EH (cell line): ENCODE data around the gene ATP6V1G2.

Source experiments
- DNase-seq: peaks from one replicate; pipeline ENCODE4 v3.0.0-alpha.2; 2015; ENCODE audit warnings: low read depth

The ATP6V1G2 gene

DNA sequence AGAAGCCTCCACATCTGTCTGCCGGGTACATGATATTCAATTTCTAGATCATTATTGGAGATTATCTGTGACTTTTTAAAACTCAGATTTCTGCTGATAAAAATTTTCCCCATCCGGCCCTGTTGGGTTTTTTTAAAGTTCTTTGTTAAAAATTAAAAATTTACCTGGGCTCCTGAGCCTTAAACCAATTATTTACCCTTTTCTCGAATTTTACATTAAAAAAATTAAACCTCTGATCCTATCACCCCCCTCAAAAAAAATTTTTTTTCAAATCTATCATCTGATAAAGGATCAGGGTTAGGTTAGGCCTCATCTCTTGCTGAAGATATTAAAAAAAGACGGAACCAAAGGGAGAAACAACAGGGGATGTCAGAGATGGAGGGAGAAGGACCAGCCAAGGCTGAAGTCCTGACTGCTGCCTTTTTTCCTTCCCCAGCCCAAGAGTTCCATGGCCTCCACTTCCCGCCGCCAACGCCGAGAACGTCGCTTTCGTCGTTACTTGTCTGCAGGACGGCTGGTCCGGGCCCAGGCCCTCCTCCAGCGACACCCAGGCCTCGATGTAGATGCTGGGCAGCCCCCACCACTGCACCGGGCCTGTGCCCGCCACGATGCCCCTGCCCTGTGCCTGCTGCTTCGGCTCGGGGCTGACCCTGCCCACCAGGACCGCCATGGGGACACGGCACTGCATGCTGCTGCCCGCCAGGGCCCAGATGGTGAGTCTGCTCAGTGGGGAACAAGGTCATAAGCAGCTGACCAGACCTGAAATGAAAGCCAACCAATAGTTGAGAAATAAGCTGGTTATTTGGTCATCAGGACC, 1.5 kb upstream of the ATP6V1G2 start:
- DNase-seq = no peak

DNA sequence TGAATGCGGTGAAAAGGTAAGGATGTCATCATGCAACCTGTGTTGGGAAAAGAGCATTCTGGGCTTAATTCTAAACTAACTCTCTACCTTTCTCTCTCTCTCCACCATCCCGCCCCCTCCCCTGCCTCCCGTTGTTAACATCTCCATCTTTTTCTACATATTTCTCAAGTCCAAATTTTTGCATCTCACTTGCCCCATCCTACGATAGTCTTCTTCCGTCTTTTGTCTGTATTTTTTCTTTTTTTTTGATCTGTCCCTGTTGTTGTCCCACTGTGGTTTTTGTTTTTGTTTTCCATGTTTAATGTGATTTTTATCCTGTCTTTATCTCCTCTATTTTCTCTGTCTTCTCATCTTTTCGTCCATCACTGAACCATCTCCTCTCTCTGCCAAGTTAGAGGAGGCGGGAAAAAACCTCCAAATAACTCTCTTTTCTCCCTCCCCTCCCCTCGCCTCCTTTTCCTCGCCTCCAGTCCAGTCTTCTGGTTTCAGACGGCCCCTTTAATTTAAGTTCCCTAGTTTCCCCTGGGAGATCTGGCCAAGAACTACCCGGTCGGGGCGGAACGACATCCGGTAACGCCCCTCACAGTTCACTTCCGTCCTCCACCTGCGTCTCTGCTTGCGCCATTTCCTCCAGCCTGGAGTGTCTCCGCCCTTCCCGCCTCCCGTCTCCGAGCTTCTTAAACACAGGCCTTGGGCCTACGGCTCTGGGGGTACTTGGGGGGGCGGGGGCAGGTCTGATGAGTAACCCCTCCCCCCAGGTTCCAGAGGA, 734 bp upstream of the ATP6V1G2 start, which contains the start of gene NFKBIL1:
Gene NFKBIL1, plus strand, starts transcription at position 651 of the 769 bp plus-strand sequence. Its CDS starts 87 bp downstream, at position 738.
- peak; percentile 98 for DNase-seq

DNA sequence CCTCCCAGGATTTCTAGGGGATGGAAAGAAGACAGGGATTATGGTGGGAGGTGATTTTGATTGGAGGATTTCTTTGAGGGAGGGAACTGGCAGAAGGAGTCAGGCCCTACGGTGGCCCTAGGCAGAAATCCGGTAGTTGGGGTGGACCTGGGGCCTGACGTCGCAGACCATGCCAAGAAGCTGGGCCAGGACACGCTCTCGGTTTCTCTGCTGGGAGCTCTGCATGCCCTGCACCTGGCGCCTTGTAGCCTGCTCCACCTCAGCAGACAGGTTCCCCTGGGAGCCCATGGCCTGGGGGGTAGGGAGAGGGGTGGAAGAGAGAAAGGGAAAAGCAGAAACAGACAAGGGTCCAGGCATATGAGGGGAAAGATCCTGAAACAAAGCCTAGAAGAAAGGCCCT, 1.1 kb downstream of the ATP6V1G2 start:
- no peak for DNase-seq

DNA sequence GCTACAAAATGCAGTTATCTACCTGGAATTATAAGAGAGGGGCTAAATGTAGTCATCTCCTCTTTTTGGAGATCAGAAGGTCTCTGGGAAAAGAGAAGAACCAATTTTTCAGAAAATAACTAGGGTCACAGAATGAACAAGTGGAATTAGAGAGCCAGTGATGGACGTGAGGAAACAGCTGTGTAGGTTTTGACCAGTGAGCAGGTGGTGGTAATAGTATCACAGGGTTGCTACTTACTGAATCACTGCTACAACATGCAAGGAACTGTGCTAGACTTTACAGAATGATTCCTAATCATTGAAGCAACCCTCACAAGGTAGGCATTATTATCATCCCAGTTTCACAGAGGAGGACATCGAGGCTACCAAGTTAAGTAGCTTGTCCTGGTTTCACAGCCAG, 1.7 kb downstream of the ATP6V1G2 start:
- no peak for DNase-seq

GRCh38 chr6:31543639-31544038, 2.8 kb downstream of the ATP6V1G2 start:
- DNase-seq = no peak

DNA sequence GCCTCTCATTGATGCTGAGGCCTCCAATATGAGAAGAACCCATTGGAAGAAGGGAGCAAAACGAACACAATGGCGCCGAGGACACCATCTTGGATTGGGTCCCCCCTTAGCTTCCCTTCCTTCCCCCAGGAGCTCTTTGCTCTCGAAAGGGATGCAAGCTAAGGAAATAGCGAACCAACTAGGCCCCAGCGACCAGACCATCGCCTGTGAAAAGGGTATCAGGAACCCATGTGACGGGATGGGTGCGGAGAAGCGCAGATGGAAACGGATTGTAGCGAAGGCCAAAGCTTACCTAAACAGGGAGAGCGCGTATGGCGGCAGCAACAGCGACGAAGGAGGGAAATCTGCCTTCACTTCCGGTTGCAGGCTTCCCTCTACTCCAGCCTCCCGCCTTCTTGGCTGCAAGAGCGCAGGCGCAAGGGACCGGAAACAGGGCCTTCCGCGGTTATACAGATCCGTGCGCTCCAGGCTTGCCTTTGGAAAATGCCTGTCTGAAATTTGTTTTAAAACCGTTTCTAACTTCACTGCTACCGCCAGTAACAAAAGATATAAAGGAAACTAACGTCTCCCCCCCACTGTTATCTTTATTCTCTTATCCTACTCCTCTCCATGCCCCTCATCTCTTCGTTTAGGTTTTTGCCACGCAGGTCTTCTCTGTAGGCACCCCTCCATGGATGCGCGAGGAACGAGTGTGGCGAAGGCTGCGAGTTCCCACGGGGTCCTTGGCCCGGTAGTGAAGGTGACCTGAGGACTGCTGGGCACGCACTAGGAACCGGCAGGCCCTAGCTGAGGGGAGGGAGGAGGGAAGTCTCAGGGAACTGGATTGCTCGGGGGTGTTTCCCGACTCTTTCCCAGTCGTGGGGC, 4.5 kb downstream of the ATP6V1G2 start, which contains the start of gene DDX39B:
Gene DDX39B, minus strand, starts transcription at position 346 of the 864 bp plus-strand sequence. CDS start 1,471 bp downstream, outside the sequence.
- DNase-seq = peak; percentile 98

DNA sequence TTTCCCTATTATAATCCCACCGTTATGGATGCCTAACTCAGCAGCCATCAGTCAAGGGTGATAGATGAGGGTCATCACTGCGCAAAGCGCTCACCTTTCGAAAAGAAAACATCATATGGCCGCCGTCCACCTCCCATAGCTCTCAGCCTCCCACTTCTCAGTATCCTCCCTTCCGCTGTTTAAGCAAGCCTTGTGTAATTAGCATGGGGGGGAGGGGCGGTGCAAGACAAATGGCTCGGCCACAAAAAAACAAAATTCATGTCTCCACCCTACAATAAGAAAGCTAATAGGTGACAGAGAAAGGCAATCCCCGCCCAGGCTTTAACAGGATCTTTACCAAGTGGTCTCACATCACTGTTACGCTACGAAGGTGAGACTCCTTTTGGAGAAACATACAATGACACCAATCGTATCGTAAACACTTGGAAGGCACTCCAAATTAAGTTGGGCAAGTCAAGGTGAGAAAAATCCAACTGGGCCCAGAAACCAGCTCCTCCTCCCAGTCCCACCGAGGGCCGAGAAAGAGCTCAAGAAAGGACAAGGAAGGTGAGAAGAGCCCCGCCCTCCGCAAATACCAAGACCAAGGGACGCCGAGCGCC, 5.2 kb downstream of the ATP6V1G2 start:
- peak; percentile 65 for DNase-seq

DNA sequence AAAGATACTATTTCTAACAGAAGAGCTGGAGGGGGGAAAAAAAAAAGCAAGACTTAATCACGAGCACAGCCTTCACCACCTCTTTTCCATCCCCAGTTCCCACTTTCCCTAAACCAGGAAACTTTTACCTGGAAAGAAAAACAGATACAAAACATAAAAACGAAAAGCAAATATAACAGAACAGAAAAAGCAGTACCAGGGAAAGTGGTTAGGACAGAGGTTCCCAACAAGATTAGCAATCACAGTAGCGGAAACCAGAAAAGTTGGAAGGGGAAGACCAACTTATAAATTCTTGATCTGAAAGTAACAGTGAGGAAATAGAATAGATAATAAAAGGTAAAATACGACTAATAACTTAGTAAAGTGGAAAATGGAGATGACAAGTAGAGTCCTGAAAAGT, 5.8 kb downstream of the ATP6V1G2 start:
- no peak for DNase-seq

GRCh38 chr6:31538805-31539400, 7.5 kb downstream of the ATP6V1G2 start:
- no peak for DNase-seq

- no peak for DNase-seq
These were observed 10.7 kb downstream of the ATP6V1G2 start for GRCh38 chr6:31535538-31536324.

- no peak for DNase-seq
These were observed 11.8 kb downstream of the ATP6V1G2 start for GRCh38 chr6:31534521-31535040.

GRCh38 chr6:31534011-31534410, 12.4 kb downstream of the ATP6V1G2 start:
- DNase-seq = no peak

- no peak for DNase-seq
These were observed 13.0 kb downstream of the ATP6V1G2 start for GRCh38 chr6:31533455-31533841.

DNA sequence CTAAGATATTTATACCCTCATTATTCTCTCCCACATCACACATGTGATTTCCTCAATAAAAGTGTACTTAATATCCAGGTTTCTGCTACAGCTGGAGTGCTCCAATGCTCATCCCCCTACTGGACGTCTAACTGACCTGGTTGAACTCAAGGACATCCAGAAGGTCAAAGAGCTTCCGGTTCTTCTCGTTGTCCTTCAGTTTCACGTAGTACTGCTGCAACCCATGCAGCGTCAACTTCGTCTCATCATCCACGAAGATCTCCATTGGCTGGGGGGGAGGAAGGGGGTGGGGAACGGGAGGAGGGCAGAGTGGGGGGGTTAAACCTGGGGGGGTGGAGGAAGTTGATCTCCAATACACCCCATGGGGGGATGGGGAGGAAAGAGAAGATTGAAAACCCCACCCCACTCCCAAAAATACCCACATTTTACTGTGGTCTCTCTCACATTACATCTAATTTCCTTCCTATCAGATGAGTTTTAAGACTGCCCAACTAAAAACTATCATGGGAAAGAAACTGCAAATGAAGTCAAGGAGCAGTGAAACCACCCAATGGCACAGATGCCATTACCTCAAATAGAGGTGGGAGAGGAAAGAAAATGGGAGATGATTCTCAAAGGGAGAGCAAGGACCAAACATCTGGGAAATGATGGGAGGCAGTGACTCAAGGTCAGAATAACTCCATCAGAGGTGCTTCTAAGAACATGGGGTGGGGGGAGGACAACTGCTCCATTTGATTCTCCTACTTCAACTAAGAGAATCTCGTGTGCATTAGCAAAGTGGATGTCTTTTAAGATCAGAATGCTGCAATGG, 13.6 kb downstream of the ATP6V1G2 start:
- DNase-seq = no peak

DNA sequence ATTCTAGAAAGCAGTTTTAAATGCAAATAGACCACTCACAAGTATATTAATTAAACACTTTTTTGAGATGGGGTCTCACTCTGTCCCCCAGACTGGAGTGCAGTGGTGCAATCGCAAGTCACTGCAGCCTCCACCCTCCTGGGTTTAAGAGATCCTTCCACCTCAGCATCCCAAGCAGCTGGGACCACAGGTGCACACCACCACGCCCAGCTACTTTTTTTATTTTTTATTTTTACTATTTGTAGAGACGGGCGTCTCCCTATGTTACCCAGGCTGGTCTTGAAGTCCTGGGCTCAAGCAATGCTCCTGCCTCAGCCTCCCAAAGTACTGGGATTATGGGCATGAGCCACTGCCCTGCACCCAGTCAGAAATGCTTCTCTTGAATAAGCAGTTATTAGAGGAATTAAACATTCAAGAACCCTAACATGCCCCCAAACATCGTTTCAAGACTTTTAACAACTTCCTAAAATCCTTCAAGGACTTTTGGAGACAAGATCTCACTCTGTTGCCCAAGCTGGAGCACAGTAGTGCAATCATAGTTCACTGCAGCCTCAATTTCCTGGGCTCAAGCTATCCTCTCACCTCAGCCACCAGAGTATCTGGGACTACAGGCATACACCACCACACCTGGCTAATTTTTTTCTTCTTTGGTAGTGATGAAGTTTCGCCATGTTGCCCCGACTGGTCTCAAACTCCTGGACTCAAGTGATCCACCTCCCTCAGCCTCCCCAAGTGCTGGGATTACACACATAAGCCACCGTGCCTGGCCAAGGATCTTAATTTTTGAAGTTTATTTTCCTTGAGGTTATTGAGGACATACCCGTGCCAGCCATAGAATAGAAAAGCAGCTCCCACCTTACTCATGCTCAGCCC, 14.4 kb downstream of the ATP6V1G2 start:
- DNase-seq = no peak

GRCh38 chr6:31531162-31531561, 15.2 kb downstream of the ATP6V1G2 start:
- no peak for DNase-seq

DNA sequence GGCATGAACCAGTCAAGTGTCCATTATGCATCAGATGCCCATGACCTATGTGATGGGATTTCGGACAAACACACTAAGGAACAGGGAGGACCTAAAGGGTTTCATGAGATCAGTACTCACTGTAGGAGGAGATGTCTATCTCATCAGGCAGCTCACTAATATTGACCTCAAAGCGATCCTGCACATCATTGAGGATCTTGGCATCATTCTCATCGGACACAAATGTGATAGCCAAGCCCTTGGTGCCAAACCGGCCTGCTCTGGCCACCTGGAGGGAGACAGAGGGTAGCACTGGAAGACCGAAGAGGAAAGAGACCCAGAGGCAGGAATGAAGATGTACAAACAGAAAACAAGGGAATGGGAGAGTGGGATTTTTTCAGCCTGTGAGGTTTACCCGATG, 15.7 kb downstream of the ATP6V1G2 start:
- DNase-seq = no peak
